Measurements from ENCODE around the gene THSD7A.

The THSD7A gene

GRCh38 chr7:11478882-11479281, 353.1 kb downstream of the THSD7A start:
- H3K4me3 ChIP-seq (ENCODE audit: low read length): no peak overlapping the region
- TF ChIP-seq, protein P1, sequence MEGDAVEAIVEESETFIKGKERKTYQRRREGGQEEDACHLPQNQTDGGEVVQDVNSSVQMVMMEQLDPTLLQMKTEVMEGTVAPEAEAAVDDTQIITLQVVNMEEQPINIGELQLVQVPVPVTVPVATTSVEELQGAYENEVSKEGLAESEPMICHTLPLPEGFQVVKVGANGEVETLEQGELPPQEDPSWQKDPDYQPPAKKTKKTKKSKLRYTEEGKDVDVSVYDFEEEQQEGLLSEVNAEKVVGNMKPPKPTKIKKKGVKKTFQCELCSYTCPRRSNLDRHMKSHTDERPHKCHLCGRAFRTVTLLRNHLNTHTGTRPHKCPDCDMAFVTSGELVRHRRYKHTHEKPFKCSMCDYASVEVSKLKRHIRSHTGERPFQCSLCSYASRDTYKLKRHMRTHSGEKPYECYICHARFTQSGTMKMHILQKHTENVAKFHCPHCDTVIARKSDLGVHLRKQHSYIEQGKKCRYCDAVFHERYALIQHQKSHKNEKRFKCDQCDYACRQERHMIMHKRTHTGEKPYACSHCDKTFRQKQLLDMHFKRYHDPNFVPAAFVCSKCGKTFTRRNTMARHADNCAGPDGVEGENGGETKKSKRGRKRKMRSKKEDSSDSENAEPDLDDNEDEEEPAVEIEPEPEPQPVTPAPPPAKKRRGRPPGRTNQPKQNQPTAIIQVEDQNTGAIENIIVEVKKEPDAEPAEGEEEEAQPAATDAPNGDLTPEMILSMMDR (IDR thresholded peaks at IDR 0.05; ENCODE audit: insufficient read depth, low read depth, low read length, missing control alignments): no peak
- DNase-seq (ENCODE audit: low read depth): no peak

DNA sequence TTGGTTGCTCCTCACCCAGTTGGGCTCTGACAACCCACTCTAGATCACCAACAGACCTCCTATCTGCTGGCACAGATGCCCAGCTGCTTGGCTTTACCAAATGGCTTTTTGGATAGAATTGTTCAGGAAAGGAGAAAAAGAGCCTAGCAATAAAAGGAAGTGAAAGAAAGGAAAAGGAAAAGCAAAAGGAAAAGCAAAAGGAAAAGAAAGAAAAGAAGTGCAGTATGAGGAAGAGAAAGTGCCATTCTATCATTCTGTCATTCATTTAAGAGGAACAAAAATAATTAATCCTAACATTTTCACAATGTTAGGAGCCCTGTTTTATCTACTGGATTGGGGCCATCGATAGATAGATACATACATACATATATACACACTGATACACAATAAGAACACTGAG, 353.6 kb downstream of the THSD7A start:
- no peak for DNase-seq (ENCODE audit: low read depth)
- TF ChIP-seq, protein P1 (IDR thresholded peaks at IDR 0.05; ENCODE audit: insufficient read depth, low read depth, low read length, missing control alignments): no peak
- H3K4me3 ChIP-seq (ENCODE audit: low read length): no peak overlapping the region

GRCh38 chr7:11474902-11475585, 357.0 kb downstream of the THSD7A start:
- TF ChIP-seq, protein P1 (IDR thresholded peaks at IDR 0.05; ENCODE audit: insufficient read depth, low read depth, low read length, missing control alignments): no peak
- no peak overlapping the region for H3K4me3 ChIP-seq (ENCODE audit: low read length)
- DNase-seq (ENCODE audit: low read depth): peak; percentile 8

DNA sequence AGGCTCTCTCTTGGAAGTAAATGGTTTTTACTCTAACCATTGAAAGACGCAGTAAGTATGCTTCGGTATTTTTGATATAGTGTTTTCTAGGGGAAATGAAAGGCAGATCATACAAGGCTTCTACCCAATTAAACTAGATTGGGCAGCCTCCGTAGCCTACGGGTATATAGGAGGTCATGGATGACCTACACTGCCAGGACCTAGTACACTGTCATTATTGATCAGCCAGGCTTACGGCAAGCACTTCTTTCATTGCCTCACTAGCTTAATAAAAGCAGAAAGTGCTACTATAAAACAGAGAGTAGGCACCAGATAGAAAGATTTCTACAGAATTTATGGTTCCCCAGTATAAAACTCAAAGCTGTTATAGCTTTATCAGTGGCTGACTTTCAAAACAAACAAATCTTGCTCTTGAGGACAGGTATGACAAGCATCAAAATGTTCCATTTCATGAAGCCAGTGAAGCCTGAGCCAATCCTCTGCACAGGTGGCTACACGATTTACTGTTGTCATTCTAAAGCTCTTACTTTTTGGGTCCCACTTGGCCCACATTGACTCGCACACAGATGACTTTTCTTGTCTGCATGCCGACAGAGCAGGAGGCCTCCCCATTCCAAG, 358.1 kb downstream of the THSD7A start:
- H3K4me3 ChIP-seq (ENCODE audit: low read length): no peak overlapping the region
- no peak for DNase-seq (ENCODE audit: low read depth)
- TF ChIP-seq, protein P1 (IDR thresholded peaks at IDR 0.05; ENCODE audit: insufficient read depth, low read depth, low read length, missing control alignments): no peak

DNA sequence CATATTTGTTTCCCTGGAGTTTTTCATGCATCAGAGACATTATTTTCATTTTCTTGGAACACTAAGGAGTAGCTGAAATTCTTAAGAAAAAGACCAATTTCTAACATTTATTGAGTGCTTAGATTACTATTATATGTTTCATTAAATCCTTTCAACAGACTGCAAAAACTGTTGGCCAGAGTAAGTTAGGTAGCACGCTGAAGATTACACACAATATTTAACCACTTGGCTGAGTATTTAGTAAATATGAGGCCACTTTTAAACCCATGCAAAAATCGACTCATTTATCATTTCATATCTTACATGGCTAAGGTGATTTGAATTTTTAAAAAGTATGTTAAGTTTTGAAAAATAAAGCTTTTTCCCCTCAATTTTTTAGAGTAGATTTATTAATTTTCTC, 358.8 kb downstream of the THSD7A start:
- TF ChIP-seq, protein P1 (IDR thresholded peaks at IDR 0.05; ENCODE audit: insufficient read depth, low read depth, low read length, missing control alignments): no peak
- DNase-seq (ENCODE audit: low read depth): no peak
- H3K4me3 ChIP-seq (ENCODE audit: low read length): no peak overlapping the region

DNA sequence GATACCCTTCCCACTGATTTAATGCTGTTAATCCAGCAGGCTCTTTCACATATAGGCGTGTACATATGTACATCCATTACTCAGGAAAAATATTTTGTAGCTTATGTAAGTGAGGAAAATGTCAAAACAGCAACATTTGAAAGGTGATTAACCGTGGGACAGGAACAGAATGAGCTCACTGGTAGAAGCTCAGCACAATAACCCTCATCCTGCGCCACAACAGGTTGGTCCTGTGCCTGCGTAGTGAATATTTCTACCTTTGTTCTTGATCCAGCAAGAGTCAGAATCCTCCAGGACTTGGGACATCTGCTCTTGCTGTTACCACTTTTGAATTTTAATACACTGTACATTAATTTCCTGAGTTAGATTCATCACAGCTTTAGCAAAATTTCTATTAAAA, 359.4 kb downstream of the THSD7A start:
- DNase-seq (ENCODE audit: low read depth): peak; percentile 45

More for the DNA sequence above, 359.4 kb downstream of the THSD7A start:
- TF ChIP-seq, protein P1 (IDR thresholded peaks at IDR 0.05; ENCODE audit: insufficient read depth, low read depth, low read length, missing control alignments): no peak
- no peak overlapping the region for H3K4me3 ChIP-seq (ENCODE audit: low read length)
